Natural killer cell (primary cell): ENCODE data around the gene MIA. TPM values are rescaled to one million over a fixed set of nuclear protein-coding genes. Genes with fewer than 3 reads are reported as not detected.
A peak's percentile ranks its signal among the peaks of the same experiment; 100 is the strongest.
"Not testable (repeated sequence)": the region's sequence is repeated elsewhere in the genome, so short reads cannot be mapped to it uniquely, and the experiment has no call there.

Experiments used
- ATAC-seq, 3 donors: fragments of 150-1000 bp in 2 of 3; fragments of 200-7000 bp in 1 of 3; cut with Tn5 transposase; 1 replicate in 1 of 3; 2 replicates in 2 of 3; pipeline ENCODE4 v1.10.0; 2021; ENCODE audit warnings: mild to moderate bottlenecking in 2 of 3, moderate library complexity in 2 of 3
- DNase-seq, 2 donors: peaks; one replicate each; pipeline versions ENCODE4 v3.0.0 to v3.0.0-alpha.2; 2013 to 2021; ENCODE audit warnings: mixed read lengths in 1 of 2
- H3K27ac ChIP-seq: one replicate; pipeline ENCODE4 v1.5.1; 2013; ENCODE audit warnings: mild to moderate bottlenecking, low read length
- H3K27me3 ChIP-seq: one replicate; pipeline ENCODE4 v1.6.1; 2013; ENCODE audit warnings: low read length; ENCODE audit not compliant: control insufficient read depth, insufficient read depth
- H3K36me3 ChIP-seq: one replicate; pipeline ENCODE4 v1.6.1; 2013; ENCODE audit warnings: low read length; ENCODE audit not compliant: control insufficient read depth, insufficient read depth
- H3K4me1 ChIP-seq: one replicate; pipeline ENCODE4 v1.6.1; 2013; ENCODE audit warnings: low read length; ENCODE audit not compliant: control insufficient read depth, insufficient read depth
- H3K4me3 ChIP-seq: one replicate; pipeline ENCODE4 v1.5.1; 2013; ENCODE audit warnings: low read length
- H3K9me3 ChIP-seq: one replicate; pipeline ENCODE4 v1.6.1; 2013; ENCODE audit warnings: low read length; ENCODE audit not compliant: control insufficient read depth, insufficient read depth
- H3K27ac Mint-ChIP-seq, 2 donors: one replicate each; pipeline ENCODE4 v1.8.0; 2022; ENCODE audit warnings: mild to moderate bottlenecking in 2 of 2, mixed read lengths in 2 of 2, moderate library complexity in 1 of 2
- H3K27me3 Mint-ChIP-seq, 2 donors: one replicate each; pipeline ENCODE4 v1.8.0; 2022; ENCODE audit warnings: low read depth in 2 of 2, mixed read lengths in 2 of 2
- H3K36me3 Mint-ChIP-seq: one replicate; pipeline ENCODE4 v1.8.0; 2022; ENCODE audit warnings: mixed read lengths
- H3K4me1 Mint-ChIP-seq, 2 donors: one replicate each; pipeline ENCODE4 v1.8.0; 2022; ENCODE audit warnings: mixed read lengths in 2 of 2
- H3K4me3 Mint-ChIP-seq: one replicate; pipeline ENCODE4 v1.8.0; 2022; ENCODE audit warnings: mild to moderate bottlenecking, moderate library complexity, mixed read lengths
- H3K9me3 Mint-ChIP-seq, 2 donors: one replicate each; pipeline ENCODE4 v1.8.0; 2022; ENCODE audit warnings: mixed read lengths in 2 of 2
- CTCF ChIP-seq: fragments of 200-600 bp; IDR thresholded peaks from one replicate; pipeline ENCODE4 v1.8.0; 2022; ENCODE audit warnings: antibody characterized with exemption
- WGBS: methylation state at CpG from one replicate; pipeline ENCODE4 v1.1.7; 2013; ENCODE audit warnings: missing lambda C conversion rate; ENCODE audit not compliant: insufficient coverage; 5-methylcytosine and 5-hydroxymethylcytosine counted together
- intact Hi-C: fragments of 100-400 bp; cut with micrococcal nuclease; formaldehyde crosslinking; loops from one replicate; pipeline ENCODE4 v1.14.2; 2022
- total RNA-seq, 4 donors: library from RNA; stranded (reverse); fragments of 120-200 nt in 1 of 4; gene quantifications; one replicate each; pipeline versions ENCODE4 v1.2.3 to v1.2.4, GENCODE V29; 2013 to 2022

The MIA gene
- total RNA-seq, 3 donors from 2014 or later (not counting 1 experiment from before 2014, with no cell fraction given), result not detected

GRCh38 chr19:40762754-40763470 lies 12.4 kb upstream of the MIA start:
- no peak for TF ChIP-seq CTCF
- Mint-ChIP-seq H3K9me3 (no peaks in the 10 kb centered on the region), H3K4me3 (no peak overlapping the region), H3K27ac (peak overlapping the region in 1 of 2 donors; percentile 73), H3K4me1 (peaks cover 8 to 28% of the 10 kb centered on the region in 2 donors), H3K36me3 (peaks cover 30% of the 10 kb centered on the region), H3K27me3 (no peaks in the 10 kb centered on the region)
- Histone ChIP-seq H3K27ac (no peak overlapping the region), H3K36me3 (peaks cover 75% of the 10 kb centered on the region), H3K27me3 (no peaks in the 10 kb centered on the region), H3K9me3 (no peaks in the 10 kb centered on the region), H3K4me1 (peaks cover 20% of the 10 kb centered on the region), H3K4me3 (no peak overlapping the region)
- ATAC-seq (no peak), DNase-seq (no peak)
- intact Hi-C loops, result no loop called here
- WGBS, result 87% methylated on average over 17 of the region's 17 CpGs

- peaks cover 30% of the 10 kb centered on the region for H3K36me3 Mint-ChIP-seq
- no peaks in the 10 kb centered on the region for H3K9me3 Mint-ChIP-seq
- Histone ChIP-seq H3K4me3 (no peak overlapping the region), H3K9me3 (no peaks in the 10 kb centered on the region), H3K27me3 (no peaks in the 10 kb centered on the region), H3K36me3 (peaks cover 69% of the 10 kb centered on the region), H3K4me1 (peaks cover 22% of the 10 kb centered on the region), H3K27ac (no peak overlapping the region)
- no peaks in the 10 kb centered on the region for H3K27me3 Mint-ChIP-seq
- no peak for TF ChIP-seq CTCF
- H3K27ac Mint-ChIP-seq, result peak overlapping the region in 1 of 2 donors; percentile 73
- intact Hi-C loops, result no loop called here
- WGBS, result 95% methylated on average over 7 of the region's 7 CpGs
- DNase-seq (no peak), ATAC-seq (no peak)
- no peak overlapping the region for H3K4me3 Mint-ChIP-seq
- peaks cover 8 to 28% of the 10 kb centered on the region in 2 donors for H3K4me1 Mint-ChIP-seq
Observed at GRCh38 chr19:40763526-40763925, 11.8 kb upstream of the MIA start.

GRCh38 chr19:40763963-40764362 lies 11.4 kb upstream of the MIA start:
- H3K36me3 Mint-ChIP-seq, result peaks cover 30% of the 10 kb centered on the region
- Histone ChIP-seq H3K9me3 (no peaks in the 10 kb centered on the region), H3K27ac (no peak overlapping the region), H3K4me3 (no peak overlapping the region), H3K4me1 (peaks cover 25% of the 10 kb centered on the region), H3K36me3 (peaks cover 68% of the 10 kb centered on the region), H3K27me3 (no peaks in the 10 kb centered on the region)
- peaks cover 8 to 32% of the 10 kb centered on the region in 2 donors for H3K4me1 Mint-ChIP-seq
- no peak for ATAC-seq
- no peaks in the 10 kb centered on the region for H3K27me3 Mint-ChIP-seq
- DNase-seq, result no peak
- intact Hi-C loops, result no loop called here
- 78% methylated on average over 9 of the region's 10 CpGs for WGBS
- H3K9me3 Mint-ChIP-seq, result no peaks in the 10 kb centered on the region
- H3K4me3 Mint-ChIP-seq, result no peak overlapping the region
- peak overlapping the region in 1 of 2 donors; percentile 73 for H3K27ac Mint-ChIP-seq
- TF ChIP-seq CTCF, result no peak

- H3K36me3 ChIP-seq, result peaks cover 46% of the 10 kb centered on the region
- 98% methylated on average over 12 of the region's 13 CpGs for WGBS
- H3K27ac ChIP-seq, result not testable (repeated sequence)
Observed at GRCh38 chr19:40766385-40766784, 8.9 kb upstream of the MIA start.

More at GRCh38 chr19:40766385-40766784, 8.9 kb upstream of the MIA start:
- H3K4me1 ChIP-seq, result peaks cover 36% of the 10 kb centered on the region
- DNase-seq, H3K27me3 Mint-ChIP-seq, H3K9me3 Mint-ChIP-seq, ATAC-seq, H3K27me3 ChIP-seq, H3K27ac Mint-ChIP-seq, H3K9me3 ChIP-seq, H3K4me3 ChIP-seq, H3K4me3 Mint-ChIP-seq, intact Hi-C loops: not testable (repeated sequence)
- H3K36me3 Mint-ChIP-seq, result peaks cover 12% of the 10 kb centered on the region
- peaks cover 14 to 43% of the 10 kb centered on the region in 2 donors for H3K4me1 Mint-ChIP-seq
